HFFc6 (cell line): ENCODE data around the gene ASGR1. TPM values are rescaled to one million over a fixed set of nuclear protein-coding genes. Genes with fewer than 3 reads are reported as not detected.
"Not testable (repeated sequence)": the region's sequence is repeated elsewhere in the genome, so short reads cannot be mapped to it uniquely, and the experiment has no call there.

Experiments
- DNase-seq: peaks from one replicate; pipeline ENCODE4 v3.0.0-alpha.2; 2018
- H3K27ac Mint-ChIP-seq: 2 replicates; pipeline ENCODE4 v1.8.0; 2020; ENCODE audit warnings: mild to moderate bottlenecking, mixed read lengths
- H3K27me3 Mint-ChIP-seq: 2 replicates; pipeline ENCODE4 v1.8.0; 2021; ENCODE audit warnings: mild to moderate bottlenecking, moderate library complexity, mixed read lengths; ENCODE audit not compliant: insufficient read depth
- H3K36me3 Mint-ChIP-seq: 2 replicates; pipeline ENCODE4 v1.8.0; 2021; ENCODE audit warnings: low read depth, mixed read lengths
- H3K4me1 Mint-ChIP-seq: 2 replicates; pipeline ENCODE4 v1.8.0; 2020; ENCODE audit warnings: low read depth, mixed read lengths
- H3K4me3 Mint-ChIP-seq: 2 replicates; pipeline ENCODE4 v1.8.0; 2020; ENCODE audit warnings: mild to moderate bottlenecking, moderate library complexity, mixed read lengths
- H3K9me3 Mint-ChIP-seq: 2 replicates; pipeline ENCODE4 v1.8.0; 2020; ENCODE audit warnings: mild to moderate bottlenecking, mixed read lengths
- CTCF ChIP-seq: fragments of 200-600 bp; sonication (generic); IDR thresholded peaks from 2 replicates; pipeline ENCODE4 v1.5.0; 2021; ENCODE audit warnings: antibody characterized with exemption, mild to moderate bottlenecking
- total RNA-seq, 6 experiments: library from RNA; stranded (reverse); fragmentation: NEBNext Ultra II Directional; extraction: Animal tissue kit (Norgen Biotek cat#: 25700); gene quantifications; 2 replicates in 1 of 6; 3 replicates in 5 of 6; pipeline ENCODE4 v1.2.3, GENCODE V29; 2021

ASGR1 gene
- total RNA-seq, 6 experiments from 2014 or later, result 0.71 to 1.4 (median 0.83) TPM

- no peak for TF ChIP-seq CTCF
- no peak for DNase-seq
- peaks cover 10% of the 10 kb centered on the region for H3K9me3 Mint-ChIP-seq
- no peak overlapping the region for H3K4me3 Mint-ChIP-seq
- peaks cover 14% of the 10 kb centered on the region for H3K27me3 Mint-ChIP-seq
- no peak overlapping the region for H3K27ac Mint-ChIP-seq
- peaks cover 5% of the 10 kb centered on the region; the same call in 1 of the 2 replicates for H3K4me1 Mint-ChIP-seq
- no peaks in the 10 kb centered on the region for H3K36me3 Mint-ChIP-seq
Measured at GRCh38 chr17:7167832-7168231, 11.3 kb downstream of the ASGR1 start.

- H3K36me3 Mint-ChIP-seq, result no peaks in the 10 kb centered on the region
- peaks cover 5% of the 10 kb centered on the region; the same call in 1 of the 2 replicates for H3K4me1 Mint-ChIP-seq
- TF ChIP-seq CTCF, result no peak
- H3K27me3 Mint-ChIP-seq, result peaks cover 16% of the 10 kb centered on the region
- no peak overlapping the region for H3K4me3 Mint-ChIP-seq
- no peak for DNase-seq
- H3K27ac Mint-ChIP-seq, result no peak overlapping the region
- H3K9me3 Mint-ChIP-seq, result peaks cover 10% of the 10 kb centered on the region
Measured at GRCh38 chr17:7166873-7167272, 12.3 kb downstream of the ASGR1 start.

GRCh38 chr17:7159571-7159970, 19.6 kb downstream of the ASGR1 start:
- H3K36me3 Mint-ChIP-seq, DNase-seq, H3K4me1 Mint-ChIP-seq, H3K9me3 Mint-ChIP-seq, H3K4me3 Mint-ChIP-seq, H3K27ac Mint-ChIP-seq: not testable (repeated sequence)
- H3K27me3 Mint-ChIP-seq, result peaks cover 42% of the 10 kb centered on the region

GRCh38 chr17:7158424-7158823, 20.7 kb downstream of the ASGR1 start:
- not testable (repeated sequence) for H3K36me3 Mint-ChIP-seq, DNase-seq, H3K9me3 Mint-ChIP-seq, H3K4me1 Mint-ChIP-seq, H3K4me3 Mint-ChIP-seq, H3K27ac Mint-ChIP-seq
- H3K27me3 Mint-ChIP-seq, result peaks cover 41% of the 10 kb centered on the region

- DNase-seq, result no peak
- Mint-ChIP-seq H3K27ac (no peak overlapping the region), H3K4me3 (no peak overlapping the region), H3K9me3 (no peaks in the 10 kb centered on the region), H3K36me3 (no peaks in the 10 kb centered on the region), H3K27me3 (peaks cover 38% of the 10 kb centered on the region), H3K4me1 (no peaks in the 10 kb centered on the region)
- TF ChIP-seq CTCF, result no peak
Measured at GRCh38 chr17:7156342-7156940, 22.7 kb downstream of the ASGR1 start.

GRCh38 chr17:7147772-7148171, 31.4 kb downstream of the ASGR1 start:
- no peaks in the 10 kb centered on the region for H3K9me3 Mint-ChIP-seq

More at GRCh38 chr17:7147772-7148171, 31.4 kb downstream of the ASGR1 start:
- no peaks in the 10 kb centered on the region for H3K36me3 Mint-ChIP-seq
- no peak for DNase-seq
- H3K27ac Mint-ChIP-seq, result no peak overlapping the region
- H3K4me3 Mint-ChIP-seq, result no peak overlapping the region
- peaks cover 6% of the 10 kb centered on the region; the same call in 1 of the 2 replicates for H3K4me1 Mint-ChIP-seq
- peaks cover 13% of the 10 kb centered on the region for H3K27me3 Mint-ChIP-seq
- no peak for TF ChIP-seq CTCF
